Measurements from ENCODE around the gene GULP1. TPM values are rescaled to one million over a fixed set of nuclear protein-coding genes. Genes with fewer than 3 reads are reported as not detected.

Gene GULP1
- total RNA-seq, 1 donor from 2014 or later: 30.0 TPM

- DNase-seq (ENCODE audit: low read depth): no peak
- Histone ChIP-seq H3K27me3 (ENCODE audit: control insufficient read depth, insufficient read depth, low read length) (no peaks in the 10 kb centered on the region), H3K4me3 (ENCODE audit: low read depth, low read length) (no peak overlapping the region), H3K36me3 (ENCODE audit: control insufficient read depth, insufficient read depth, low read length) (no peaks in the 10 kb centered on the region)
- TF ChIP-seq CTCF (IDR thresholded peaks at IDR 0.05; ENCODE audit: insufficient read depth, low read length, severe bottlenecking): no peak
- no peak for FAIRE-seq
Observed at GRCh38 chr2:188340257-188340656, 48.6 kb downstream of the GULP1 start.

- DNase-seq (ENCODE audit: low read depth) (no peak), FAIRE-seq (no peak)
- no peaks in the 10 kb centered on the region for H3K36me3 ChIP-seq (ENCODE audit: control insufficient read depth, insufficient read depth, low read length)
- no peaks in the 10 kb centered on the region for H3K27me3 ChIP-seq (ENCODE audit: control insufficient read depth, insufficient read depth, low read length)
- H3K4me3 ChIP-seq (ENCODE audit: low read depth, low read length): no peak overlapping the region
- TF ChIP-seq CTCF (IDR thresholded peaks at IDR 0.05; ENCODE audit: insufficient read depth, low read length, severe bottlenecking): no peak
Observed at GRCh38 chr2:188345020-188345419, 53.3 kb downstream of the GULP1 start.

GRCh38 chr2:188345426-188345825 is 53.8 kb downstream of the GULP1 start:
- Histone ChIP-seq H3K27me3 (ENCODE audit: control insufficient read depth, insufficient read depth, low read length) (no peaks in the 10 kb centered on the region), H3K36me3 (ENCODE audit: control insufficient read depth, insufficient read depth, low read length) (no peaks in the 10 kb centered on the region), H3K4me3 (ENCODE audit: low read depth, low read length) (no peak overlapping the region)
- DNase-seq (ENCODE audit: low read depth): no peak
- FAIRE-seq: no peak
- TF ChIP-seq CTCF (IDR thresholded peaks at IDR 0.05; ENCODE audit: insufficient read depth, low read length, severe bottlenecking): no peak

- Histone ChIP-seq H3K4me3 (ENCODE audit: low read depth, low read length) (no peak overlapping the region), H3K36me3 (ENCODE audit: control insufficient read depth, insufficient read depth, low read length) (no peaks in the 10 kb centered on the region), H3K27me3 (ENCODE audit: control insufficient read depth, insufficient read depth, low read length) (no peaks in the 10 kb centered on the region)
- no peak for FAIRE-seq
- no peak for TF ChIP-seq CTCF (IDR thresholded peaks at IDR 0.05; ENCODE audit: insufficient read depth, low read length, severe bottlenecking)
- no peak for DNase-seq (ENCODE audit: low read depth)
Observed at GRCh38 chr2:188345831-188346458, 54.3 kb downstream of the GULP1 start.

- H3K4me3 ChIP-seq (ENCODE audit: low read depth, low read length): no peak overlapping the region
- FAIRE-seq (no peak), DNase-seq (ENCODE audit: low read depth) (no peak)
- no peaks in the 10 kb centered on the region for H3K27me3 ChIP-seq (ENCODE audit: control insufficient read depth, insufficient read depth, low read length)
- no peaks in the 10 kb centered on the region for H3K36me3 ChIP-seq (ENCODE audit: control insufficient read depth, insufficient read depth, low read length)
- TF ChIP-seq CTCF (IDR thresholded peaks at IDR 0.05; ENCODE audit: insufficient read depth, low read length, severe bottlenecking): no peak
Observed at GRCh38 chr2:188349019-188349418, 57.3 kb downstream of the GULP1 start.

GRCh38 chr2:188353282-188353681 is 61.6 kb downstream of the GULP1 start:
- no peak for FAIRE-seq
- H3K4me3 ChIP-seq (ENCODE audit: low read depth, low read length): no peak overlapping the region
- TF ChIP-seq CTCF (IDR thresholded peaks at IDR 0.05; ENCODE audit: insufficient read depth, low read length, severe bottlenecking): no peak
- no peaks in the 10 kb centered on the region for H3K27me3 ChIP-seq (ENCODE audit: control insufficient read depth, insufficient read depth, low read length)
- H3K36me3 ChIP-seq (ENCODE audit: control insufficient read depth, insufficient read depth, low read length): no peaks in the 10 kb centered on the region
- DNase-seq (ENCODE audit: low read depth): no peak
